ENCODE results near the gene PDE8B.

PDE8B gene

DNA sequence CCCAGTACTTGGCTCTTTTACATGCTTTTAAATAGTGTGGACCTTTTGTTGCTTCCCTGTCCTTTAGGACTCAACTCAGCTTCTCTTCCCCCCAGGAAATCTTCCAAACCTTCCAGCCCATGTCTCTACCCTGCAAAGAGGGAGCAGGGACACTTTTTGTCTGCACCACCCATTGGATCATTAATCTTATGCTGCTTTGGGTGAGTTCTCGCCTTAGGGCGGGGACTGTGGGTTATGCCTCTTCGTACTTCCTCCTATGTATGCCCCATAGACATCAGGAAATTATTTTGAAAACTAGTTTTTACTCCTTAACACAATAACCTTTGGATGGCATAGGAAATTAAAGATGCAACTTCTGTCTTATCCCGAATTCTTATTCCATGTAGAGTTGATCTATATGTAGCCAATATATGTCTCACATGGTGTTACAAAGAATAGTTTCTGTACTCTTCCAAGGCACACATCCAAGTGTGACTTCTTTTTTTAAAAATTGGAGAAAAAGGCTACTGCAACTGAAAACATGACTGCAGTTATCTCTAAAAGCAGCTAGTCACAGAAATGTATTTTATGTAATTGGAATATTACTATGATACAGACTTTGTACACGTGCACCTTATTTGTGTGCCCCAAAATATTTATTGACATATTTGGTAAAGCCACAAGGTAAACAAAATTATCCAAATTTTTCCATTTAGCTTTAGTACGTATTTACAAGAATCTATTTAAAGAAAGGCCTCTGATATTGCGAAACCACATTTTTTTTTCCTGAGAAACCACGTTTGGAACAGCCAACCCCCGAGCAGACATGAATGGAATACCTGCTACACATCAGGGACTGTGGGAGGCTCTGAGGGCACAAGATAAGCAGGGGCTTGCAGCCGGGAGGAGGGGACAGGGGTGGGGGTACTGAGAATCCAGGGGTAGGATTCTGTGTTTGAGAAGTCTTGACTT is 148.1 kb downstream of the PDE8B start:
- no peaks in the 10 kb centered on the region for H3K27me3 ChIP-seq (ENCODE audit: control insufficient read depth, insufficient read depth, low read length)
- no peak overlapping the region for H3K4me3 ChIP-seq (ENCODE audit: low read length)
- no peak overlapping the region for H3K9ac ChIP-seq (ENCODE audit: low read depth, low read length)
- H3K9me3 ChIP-seq (replicated peaks; ENCODE audit: low read length): no peaks in the 10 kb centered on the region
- peaks cover 14% of the 10 kb centered on the region for H3K4me1 ChIP-seq (ENCODE audit: control insufficient read depth, insufficient read depth, low read length)
- no peaks in the 10 kb centered on the region for H3K36me3 ChIP-seq (ENCODE audit: insufficient read depth, low read length)
- H3K4me2 ChIP-seq (ENCODE audit: low read length): peak overlapping the region; percentile 8

DNA sequence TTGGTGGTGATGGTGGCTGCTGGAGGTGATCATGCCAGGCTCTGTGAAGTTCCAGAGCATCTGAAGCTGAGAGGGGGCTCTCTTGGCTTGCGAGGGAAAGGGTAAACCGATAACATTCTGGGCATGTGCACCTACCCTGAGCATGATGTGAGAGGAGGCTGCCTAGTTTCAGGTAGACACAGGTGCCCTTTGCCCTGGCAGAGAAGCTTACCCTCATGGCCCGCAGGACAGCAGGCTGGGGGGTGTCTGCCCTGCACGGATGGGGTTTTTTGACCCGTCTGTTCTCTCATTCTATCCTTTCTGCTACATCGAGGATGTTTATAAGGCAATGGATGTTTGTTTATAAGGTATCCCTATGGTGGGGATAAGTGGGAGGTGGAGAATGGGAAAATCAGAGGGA is 148.8 kb downstream of the PDE8B start:
- Histone ChIP-seq H3K4me1 (ENCODE audit: control insufficient read depth, insufficient read depth, low read length) (peaks cover 14% of the 10 kb centered on the region), H3K9me3 (replicated peaks; ENCODE audit: low read length) (no peaks in the 10 kb centered on the region), H3K27me3 (ENCODE audit: control insufficient read depth, insufficient read depth, low read length) (no peaks in the 10 kb centered on the region), H3K9ac (ENCODE audit: low read depth, low read length) (no peak overlapping the region), H3K4me2 (ENCODE audit: low read length) (no peak overlapping the region), H3K4me3 (ENCODE audit: low read length) (no peak overlapping the region), H3K36me3 (ENCODE audit: insufficient read depth, low read length) (no peaks in the 10 kb centered on the region)

DNA sequence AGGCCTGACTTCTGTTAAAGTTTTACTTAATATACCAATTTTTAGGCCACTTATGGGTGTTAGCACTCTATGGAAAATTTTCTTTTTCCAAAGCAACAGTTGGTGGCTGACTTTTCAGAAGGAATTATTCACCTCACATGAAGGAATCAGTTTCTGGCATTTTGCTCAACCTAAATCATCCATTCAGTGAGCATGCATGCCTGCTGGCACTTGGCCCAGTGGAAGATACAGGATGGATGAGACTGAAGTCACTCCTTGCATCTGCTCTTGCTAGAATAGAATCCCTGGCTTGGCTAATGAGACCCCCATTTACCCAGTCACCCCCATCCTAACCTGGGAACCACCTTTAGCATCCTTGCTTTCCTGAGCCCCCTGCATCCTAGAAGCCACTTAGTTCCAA is 149.9 kb downstream of the PDE8B start:
- Histone ChIP-seq H3K36me3 (ENCODE audit: insufficient read depth, low read length) (no peaks in the 10 kb centered on the region), H3K27me3 (ENCODE audit: control insufficient read depth, insufficient read depth, low read length) (no peaks in the 10 kb centered on the region), H3K4me2 (ENCODE audit: low read length) (no peak overlapping the region), H3K4me1 (ENCODE audit: control insufficient read depth, insufficient read depth, low read length) (peaks cover 14% of the 10 kb centered on the region), H3K9me3 (replicated peaks; ENCODE audit: low read length) (no peaks in the 10 kb centered on the region), H3K4me3 (ENCODE audit: low read length) (no peak overlapping the region), H3K9ac (ENCODE audit: low read depth, low read length) (no peak overlapping the region)

DNA sequence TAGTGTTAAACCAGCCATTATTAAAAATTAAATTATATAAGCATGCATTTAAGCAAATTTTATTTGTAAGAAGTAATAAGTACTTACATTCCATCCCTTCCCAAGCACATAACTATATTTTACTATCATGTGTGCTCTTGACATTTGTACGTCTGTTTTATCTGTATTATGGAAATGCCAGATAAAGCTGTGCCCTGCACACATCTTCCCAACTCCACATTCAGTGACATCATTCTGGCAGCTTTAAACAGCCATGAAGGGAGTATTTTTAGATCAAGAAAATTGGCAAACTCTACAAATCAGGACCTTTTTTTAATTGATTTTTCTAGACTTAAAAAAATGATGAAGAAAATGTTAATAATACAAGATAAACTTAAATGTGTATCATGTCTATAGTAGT is 150.5 kb downstream of the PDE8B start:
- H3K4me2 ChIP-seq (ENCODE audit: low read length): no peak overlapping the region
- peaks cover 14% of the 10 kb centered on the region for H3K4me1 ChIP-seq (ENCODE audit: control insufficient read depth, insufficient read depth, low read length)
- no peaks in the 10 kb centered on the region for H3K27me3 ChIP-seq (ENCODE audit: control insufficient read depth, insufficient read depth, low read length)
- no peaks in the 10 kb centered on the region for H3K9me3 ChIP-seq (replicated peaks; ENCODE audit: low read length)
- H3K36me3 ChIP-seq (ENCODE audit: insufficient read depth, low read length): no peaks in the 10 kb centered on the region
- no peak overlapping the region for H3K4me3 ChIP-seq (ENCODE audit: low read length)
- no peak overlapping the region for H3K9ac ChIP-seq (ENCODE audit: low read depth, low read length)

DNA sequence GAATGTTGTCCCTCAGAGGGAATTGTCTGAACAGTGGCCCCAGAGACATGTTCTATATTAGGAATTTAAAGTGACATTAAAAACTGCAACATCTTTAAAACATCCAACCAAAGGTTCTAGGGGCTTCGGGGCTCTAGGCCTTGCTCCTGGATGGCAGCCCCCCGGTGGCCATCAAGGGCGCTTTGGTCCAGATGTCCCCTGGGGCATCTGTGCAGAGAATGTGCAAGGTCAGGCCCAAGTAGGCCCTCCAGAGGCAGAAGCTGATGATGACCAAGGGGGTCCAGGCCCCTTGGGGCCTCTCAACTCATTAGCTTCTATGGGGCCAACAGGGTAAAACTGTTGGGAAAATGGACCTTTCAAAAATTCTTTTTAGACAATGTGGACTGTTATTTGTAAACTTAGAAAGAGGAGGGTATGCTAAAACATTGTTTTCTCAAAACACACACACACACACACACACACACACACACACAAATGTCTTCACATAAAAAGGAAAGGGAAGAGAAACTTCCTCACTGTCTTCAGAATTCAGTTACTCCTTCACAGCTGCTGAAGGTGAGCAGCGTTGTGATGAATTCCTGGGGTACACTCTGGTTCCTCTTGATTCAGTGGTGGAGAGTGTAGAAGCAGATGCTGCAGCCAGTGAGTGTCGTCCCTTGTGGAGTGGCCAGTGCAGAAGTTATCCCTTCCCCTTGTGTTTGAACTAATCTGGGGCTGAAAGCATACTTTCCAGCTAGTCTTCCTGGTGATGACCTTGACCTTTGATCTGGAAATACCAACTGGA is 156.4 kb downstream of the PDE8B start:
- Histone ChIP-seq H3K9ac (ENCODE audit: low read depth, low read length) (no peak overlapping the region), H3K27me3 (ENCODE audit: control insufficient read depth, insufficient read depth, low read length) (no peaks in the 10 kb centered on the region), H3K36me3 (ENCODE audit: insufficient read depth, low read length) (no peaks in the 10 kb centered on the region), H3K4me2 (ENCODE audit: low read length) (no peak overlapping the region), H3K4me3 (ENCODE audit: low read length) (no peak overlapping the region), H3K9me3 (replicated peaks; ENCODE audit: low read length) (no peaks in the 10 kb centered on the region), H3K4me1 (ENCODE audit: control insufficient read depth, insufficient read depth, low read length) (peaks cover 6% of the 10 kb centered on the region)

DNA sequence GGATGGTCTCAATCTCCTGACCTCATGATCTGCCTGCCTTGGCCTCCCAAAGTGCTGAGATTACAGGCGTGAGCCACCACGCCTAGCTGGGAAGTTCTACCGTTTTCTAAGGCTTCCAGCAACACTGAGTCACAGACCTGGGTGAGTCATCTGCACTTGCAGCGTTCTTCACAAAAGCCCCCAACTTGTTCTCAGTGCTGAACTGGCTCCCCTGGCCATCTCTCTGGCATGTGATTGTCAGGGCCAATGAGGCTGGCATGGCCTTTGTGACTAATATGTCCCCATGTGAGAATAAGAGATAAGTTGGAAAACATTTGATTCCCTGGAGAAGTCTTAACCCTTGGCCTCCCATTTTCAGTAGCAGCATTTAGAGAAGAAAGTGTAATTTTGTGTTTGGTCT is 157.3 kb downstream of the PDE8B start:
- H3K9me3 ChIP-seq (replicated peaks; ENCODE audit: low read length): no peaks in the 10 kb centered on the region
- H3K4me2 ChIP-seq (ENCODE audit: low read length): no peak overlapping the region
- H3K27me3 ChIP-seq (ENCODE audit: control insufficient read depth, insufficient read depth, low read length): no peaks in the 10 kb centered on the region
- H3K9ac ChIP-seq (ENCODE audit: low read depth, low read length): no peak overlapping the region
- H3K4me1 ChIP-seq (ENCODE audit: control insufficient read depth, insufficient read depth, low read length): peaks cover 6% of the 10 kb centered on the region
- H3K36me3 ChIP-seq (ENCODE audit: insufficient read depth, low read length): no peaks in the 10 kb centered on the region
- no peak overlapping the region for H3K4me3 ChIP-seq (ENCODE audit: low read length)

DNA sequence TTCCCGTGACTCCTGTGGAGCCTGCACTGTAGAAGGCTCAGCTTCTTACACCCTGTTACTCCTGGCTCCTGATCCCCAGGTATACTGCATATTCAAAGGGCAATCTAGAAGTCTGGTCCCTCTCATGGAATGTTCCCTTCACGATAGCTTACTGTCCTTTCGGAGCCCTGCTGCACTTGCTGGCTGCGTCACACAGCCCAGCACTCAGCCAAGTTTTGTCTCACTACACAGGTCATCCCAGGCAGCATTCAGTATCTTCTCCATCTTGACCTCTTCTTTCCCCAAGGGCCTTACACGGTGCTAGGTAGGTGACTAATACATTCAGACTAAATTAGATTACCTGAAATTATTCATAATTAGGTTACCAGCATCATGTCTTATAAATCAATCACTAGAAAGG is 157.9 kb downstream of the PDE8B start:
- H3K4me1 ChIP-seq (ENCODE audit: control insufficient read depth, insufficient read depth, low read length): peaks cover 6% of the 10 kb centered on the region
- H3K9me3 ChIP-seq (replicated peaks; ENCODE audit: low read length): no peaks in the 10 kb centered on the region
- no peak overlapping the region for H3K4me2 ChIP-seq (ENCODE audit: low read length)
- no peaks in the 10 kb centered on the region for H3K36me3 ChIP-seq (ENCODE audit: insufficient read depth, low read length)
- no peak overlapping the region for H3K9ac ChIP-seq (ENCODE audit: low read depth, low read length)
- no peaks in the 10 kb centered on the region for H3K27me3 ChIP-seq (ENCODE audit: control insufficient read depth, insufficient read depth, low read length)
- H3K4me3 ChIP-seq (ENCODE audit: low read length): no peak overlapping the region

DNA sequence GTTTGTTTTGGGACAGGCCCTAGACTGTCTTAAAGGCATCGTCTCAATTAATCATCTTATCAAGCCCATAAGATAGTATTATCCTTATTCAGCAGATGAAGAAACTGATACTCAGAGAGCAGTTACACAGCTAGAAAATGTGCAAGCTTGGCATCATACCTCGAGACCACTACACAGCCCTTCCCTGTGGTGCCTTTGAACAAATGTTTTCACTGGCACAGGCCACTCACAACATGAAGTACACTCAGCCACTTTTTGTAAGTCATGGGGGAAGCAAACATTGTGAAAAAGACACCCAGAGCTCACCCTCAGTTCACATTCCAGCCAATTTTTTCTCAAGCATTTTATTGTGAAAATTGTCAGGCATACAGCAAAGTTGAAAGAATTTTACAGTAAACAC is 159.1 kb downstream of the PDE8B start:
- no peak overlapping the region for H3K4me3 ChIP-seq (ENCODE audit: low read length)
- no peaks in the 10 kb centered on the region for H3K9me3 ChIP-seq (replicated peaks; ENCODE audit: low read length)
- H3K9ac ChIP-seq (ENCODE audit: low read depth, low read length): no peak overlapping the region
- no peak overlapping the region for H3K4me2 ChIP-seq (ENCODE audit: low read length)
- H3K4me1 ChIP-seq (ENCODE audit: control insufficient read depth, insufficient read depth, low read length): peaks cover 6% of the 10 kb centered on the region
- H3K36me3 ChIP-seq (ENCODE audit: insufficient read depth, low read length): no peaks in the 10 kb centered on the region
- H3K27me3 ChIP-seq (ENCODE audit: control insufficient read depth, insufficient read depth, low read length): no peaks in the 10 kb centered on the region

DNA sequence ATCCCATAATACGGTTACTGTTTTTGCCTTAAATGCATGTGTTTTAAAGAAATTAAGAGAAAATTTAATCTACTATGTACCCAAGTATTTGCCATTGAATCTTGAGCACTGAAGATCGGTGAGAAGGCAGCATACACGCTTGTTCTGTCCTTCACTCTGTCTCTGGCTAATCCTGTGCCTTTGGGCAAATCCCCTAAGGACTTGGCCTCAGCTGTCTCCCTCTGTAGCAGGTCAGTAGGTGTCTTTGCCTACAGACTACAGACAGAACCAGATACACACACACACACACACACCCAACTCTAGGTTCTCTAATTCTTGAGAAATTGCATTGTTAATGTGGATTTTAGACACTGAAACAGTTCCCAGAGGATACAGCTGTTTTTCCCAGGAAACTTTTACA is 164.2 kb downstream of the PDE8B start:
- Histone ChIP-seq H3K27me3 (ENCODE audit: control insufficient read depth, insufficient read depth, low read length) (no peaks in the 10 kb centered on the region), H3K9ac (ENCODE audit: low read depth, low read length) (no peak overlapping the region), H3K4me3 (ENCODE audit: low read length) (no peak overlapping the region), H3K4me2 (ENCODE audit: low read length) (no peak overlapping the region), H3K4me1 (ENCODE audit: control insufficient read depth, insufficient read depth, low read length) (no peaks in the 10 kb centered on the region), H3K9me3 (replicated peaks; ENCODE audit: low read length) (no peaks in the 10 kb centered on the region), H3K36me3 (ENCODE audit: insufficient read depth, low read length) (no peaks in the 10 kb centered on the region)

DNA sequence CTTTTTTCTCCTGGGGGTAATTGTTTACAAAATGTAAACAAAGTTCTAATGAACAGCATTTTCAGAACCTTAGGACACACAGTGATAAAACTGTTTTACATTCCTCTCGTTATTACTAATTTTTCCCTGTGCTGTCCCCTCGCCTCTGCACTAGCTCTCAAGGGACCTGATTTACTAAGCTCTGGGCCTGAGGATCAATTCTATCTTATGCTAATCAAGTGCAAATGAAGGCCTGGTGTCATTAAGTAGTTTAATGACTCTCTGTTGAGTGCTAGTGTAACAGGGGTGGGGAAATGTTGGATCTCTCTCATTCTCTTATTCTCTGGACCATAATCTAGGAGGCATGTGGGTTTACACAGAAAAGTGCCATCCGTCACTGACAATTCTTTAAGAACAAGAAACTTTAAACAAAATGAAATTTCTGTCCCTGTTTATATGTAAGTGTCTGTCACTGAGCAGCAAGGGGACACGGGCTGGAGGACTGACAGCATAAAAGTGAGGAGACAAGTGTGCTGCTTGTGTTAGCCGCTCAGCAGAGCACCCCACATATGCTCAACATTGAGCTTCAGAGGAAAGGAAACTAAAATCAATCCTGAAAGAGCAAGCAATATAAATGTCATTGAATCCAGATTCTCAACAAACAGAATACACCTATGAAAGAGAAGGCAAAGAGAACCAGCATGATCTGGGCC is 166.3 kb downstream of the PDE8B start:
- H3K4me3 ChIP-seq (ENCODE audit: low read length): no peak overlapping the region
- no peak overlapping the region for H3K9ac ChIP-seq (ENCODE audit: low read depth, low read length)
- H3K9me3 ChIP-seq (replicated peaks; ENCODE audit: low read length): no peaks in the 10 kb centered on the region
- H3K4me2 ChIP-seq (ENCODE audit: low read length): no peak overlapping the region
- no peaks in the 10 kb centered on the region for H3K4me1 ChIP-seq (ENCODE audit: control insufficient read depth, insufficient read depth, low read length)
- no peaks in the 10 kb centered on the region for H3K27me3 ChIP-seq (ENCODE audit: control insufficient read depth, insufficient read depth, low read length)
- no peaks in the 10 kb centered on the region for H3K36me3 ChIP-seq (ENCODE audit: insufficient read depth, low read length)

DNA sequence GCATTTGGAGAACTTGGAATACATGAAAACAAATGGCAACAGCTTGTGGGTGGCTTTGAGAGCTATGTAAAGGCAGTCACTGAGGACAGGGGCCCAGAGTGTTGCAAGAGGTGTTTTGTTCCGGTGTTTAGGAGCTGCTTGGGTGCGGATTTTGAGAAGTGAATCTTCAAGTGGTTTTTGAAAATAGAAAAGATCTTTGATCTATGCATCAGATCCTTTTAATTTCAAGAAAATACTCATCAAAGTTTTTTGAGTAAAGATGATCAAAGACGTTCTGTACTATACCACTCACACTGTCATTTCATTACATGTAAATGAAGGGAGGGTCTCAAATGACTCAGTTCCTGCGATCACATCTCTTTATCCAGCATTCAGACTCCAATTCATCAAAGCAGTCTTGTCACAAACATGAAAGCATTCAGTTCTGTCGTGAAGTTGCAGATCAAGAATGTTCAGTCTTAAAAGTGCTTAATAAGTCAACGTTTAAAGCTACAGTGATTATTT is 169.1 kb downstream of the PDE8B start:
- H3K36me3 ChIP-seq (ENCODE audit: insufficient read depth, low read length): no peaks in the 10 kb centered on the region
- no peaks in the 10 kb centered on the region for H3K27me3 ChIP-seq (ENCODE audit: control insufficient read depth, insufficient read depth, low read length)
- no peak overlapping the region for H3K4me3 ChIP-seq (ENCODE audit: low read length)
- H3K4me1 ChIP-seq (ENCODE audit: control insufficient read depth, insufficient read depth, low read length): no peaks in the 10 kb centered on the region
- no peak overlapping the region for H3K9ac ChIP-seq (ENCODE audit: low read depth, low read length)
- H3K4me2 ChIP-seq (ENCODE audit: low read length): no peak overlapping the region
- H3K9me3 ChIP-seq (replicated peaks; ENCODE audit: low read length): no peaks in the 10 kb centered on the region
